ENCODE data around the gene HIVEP2. TPM values are rescaled to one million over a fixed set of nuclear protein-coding genes. Genes with fewer than 3 reads are reported as not detected.

Gene HIVEP2
- total and polyA plus RNA-seq, 7 experiments from 2014 or later: 12.2 to 92.1 (median 51.5) TPM

GRCh38 chr6:142833798-142834197, 111.2 kb downstream of the HIVEP2 start:
- Histone ChIP-seq H3K4me3 (ENCODE audit: low read length) (no peak overlapping the region), H3K27ac (ENCODE audit: low read depth, low read length) (no peak overlapping the region), H3K27me3 (ENCODE audit: control insufficient read depth in 2 of 2, insufficient read depth in 2 of 2, low read length in 2 of 2) (no peaks in the 10 kb centered on the region), H3K36me3 (ENCODE audit: control insufficient read depth in 2 of 3, insufficient read depth in 3 of 3, low read length in 3 of 3) (peaks cover 0 to 3% (median 0%) of the 10 kb centered on the region in 3 experiments), H3K9me3 (ENCODE audit: control insufficient read depth in 2 of 3, low read length in 3 of 3) (no peaks in the 10 kb centered on the region), H3K4me1 (ENCODE audit: control insufficient read depth in 2 of 2, insufficient read depth in 2 of 2, low read length in 2 of 2) (peaks cover 20 to 25% of the 10 kb centered on the region in 2 donors)
- H3K4me3 Mint-ChIP-seq: peak overlapping the region in 2 of 10 donors; percentile 3 to 26
- peaks cover 0 to 8% (median 0%) of the 10 kb centered on the region in 11 donors for H3K9me3 Mint-ChIP-seq
- DNase-seq (no peak), ATAC-seq (no peak)
- ChIA-PET POLR2A (interaction anchor here (2.2 kb wide), 1 partner anchor 9 kb away, joined by 8 read pairs; no protein-coding TSS in a partner anchor), CTCF (interaction anchor here (0.6 to 1.8 kb wide), 3 partner anchors 13 to 93 kb away, joined by 3 to 5 read pairs (median 3); no protein-coding TSS in a partner anchor)
- peaks cover 10 to 43% (median 30%) of the 10 kb centered on the region in 5 donors for H3K36me3 Mint-ChIP-seq
- intact Hi-C loops (cut with micrococcal nuclease): loop anchor here in 1 of 2 donors (1.0 kb wide), 1 partner anchor 7 kb away; no protein-coding TSS in a partner anchor
- H3K27ac Mint-ChIP-seq: peak overlapping the region in 6 of 9 donors; percentile 34 to 75 (median 54)
- H3K4me1 Mint-ChIP-seq: peaks cover 36 to 95% (median 86%) of the 10 kb centered on the region in 7 donors
- no peaks in the 10 kb centered on the region for H3K27me3 Mint-ChIP-seq

GRCh38 chr6:142833054-142833453, 111.9 kb downstream of the HIVEP2 start:
- Histone ChIP-seq H3K36me3 (ENCODE audit: control insufficient read depth in 2 of 3, insufficient read depth in 3 of 3, low read length in 3 of 3) (peaks cover 0 to 3% (median 0%) of the 10 kb centered on the region in 3 experiments), H3K27me3 (ENCODE audit: control insufficient read depth in 2 of 2, insufficient read depth in 2 of 2, low read length in 2 of 2) (no peaks in the 10 kb centered on the region), H3K27ac (ENCODE audit: low read depth, low read length) (no peak overlapping the region), H3K4me3 (ENCODE audit: low read length) (no peak overlapping the region), H3K4me1 (ENCODE audit: control insufficient read depth in 2 of 2, insufficient read depth in 2 of 2, low read length in 2 of 2) (peaks cover 14 to 17% of the 10 kb centered on the region in 2 donors), H3K9me3 (ENCODE audit: control insufficient read depth in 2 of 3, low read length in 3 of 3) (no peaks in the 10 kb centered on the region)
- peak overlapping the region in 5 of 10 donors; percentile 14 to 44 (median 30) for H3K4me3 Mint-ChIP-seq
- no peak for ATAC-seq
- ChIA-PET POLR2A (interaction anchor here (0.7 to 2.2 kb wide), 2 partner anchors 10 to 35 kb away, joined by 3 to 8 read pairs; no protein-coding TSS in a partner anchor), CTCF (interaction anchor here (1.0 to 1.8 kb wide), 2 partner anchors 13 to 33 kb away, joined by 3 to 5 read pairs; no protein-coding TSS in a partner anchor)
- H3K4me1 Mint-ChIP-seq: peaks cover 34 to 95% (median 84%) of the 10 kb centered on the region in 7 donors
- H3K9me3 Mint-ChIP-seq: peaks cover 0 to 9% (median 0%) of the 10 kb centered on the region in 11 donors
- peaks cover 10 to 46% (median 31%) of the 10 kb centered on the region in 5 donors for H3K36me3 Mint-ChIP-seq
- no peaks in the 10 kb centered on the region for H3K27me3 Mint-ChIP-seq
- intact Hi-C loops (cut with micrococcal nuclease): no loop called here
- peak overlapping the region in 7 of 9 donors; percentile 12 to 75 (median 34) for H3K27ac Mint-ChIP-seq
- DNase-seq: no peak

GRCh38 chr6:142830807-142831206, 114.2 kb downstream of the HIVEP2 start:
- peaks cover 31 to 96% (median 85%) of the 10 kb centered on the region in 7 donors for H3K4me1 Mint-ChIP-seq
- ATAC-seq (no peak), DNase-seq (no peak)
- H3K27me3 Mint-ChIP-seq: no peaks in the 10 kb centered on the region
- Histone ChIP-seq H3K4me1 (ENCODE audit: control insufficient read depth in 2 of 2, insufficient read depth in 2 of 2, low read length in 2 of 2) (peaks cover 3 to 13% of the 10 kb centered on the region in 2 donors), H3K9me3 (ENCODE audit: control insufficient read depth in 2 of 3, low read length in 3 of 3) (no peaks in the 10 kb centered on the region), H3K36me3 (ENCODE audit: control insufficient read depth in 2 of 3, insufficient read depth in 3 of 3, low read length in 3 of 3) (peaks cover 0 to 3% (median 0%) of the 10 kb centered on the region in 3 experiments), H3K27ac (ENCODE audit: low read depth, low read length) (no peak overlapping the region), H3K4me3 (ENCODE audit: low read length) (no peak overlapping the region), H3K27me3 (ENCODE audit: control insufficient read depth in 2 of 2, insufficient read depth in 2 of 2, low read length in 2 of 2) (no peaks in the 10 kb centered on the region)
- H3K36me3 Mint-ChIP-seq: peaks cover 10 to 48% (median 34%) of the 10 kb centered on the region in 5 donors
- intact Hi-C loops (cut with micrococcal nuclease): loop anchor here in 1 of 2 donors (1.0 kb wide), 2 partner anchors 8 to 11 kb away; no protein-coding TSS in a partner anchor
- peak overlapping the region in 7 of 9 donors; percentile 4 to 85 (median 46) for H3K27ac Mint-ChIP-seq
- POLR2A ChIA-PET: interaction anchor here (0.6 to 6.8 kb wide), 4 partner anchors 10 to 344 kb away, joined by 3 to 45 read pairs (median 3); no protein-coding TSS in a partner anchor
- CTCF ChIA-PET: interaction anchor here (0.5 to 0.9 kb wide), 2 partner anchors 9 to 68 kb away, joined by 3 to 4 read pairs; no protein-coding TSS in a partner anchor
- peaks cover 0 to 9% (median 0%) of the 10 kb centered on the region in 11 donors for H3K9me3 Mint-ChIP-seq
- H3K4me3 Mint-ChIP-seq: peak overlapping the region in 2 of 10 donors; percentile 3 to 11

GRCh38 chr6:142830116-142830710, 114.8 kb downstream of the HIVEP2 start:
- Mint-ChIP-seq H3K36me3 (peaks cover 10 to 43% (median 30%) of the 10 kb centered on the region in 5 donors), H3K27me3 (no peaks in the 10 kb centered on the region), H3K4me3 (peak overlapping the region in 2 of 10 donors; percentile 11 to 37), H3K27ac (peak overlapping the region in 7 of 9 donors; percentile 4 to 85 (median 29)), H3K4me1 (peaks cover 29 to 91% (median 80%) of the 10 kb centered on the region in 7 donors), H3K9me3 (peaks cover 0 to 9% (median 0%) of the 10 kb centered on the region in 11 donors)
- ATAC-seq (no peak), DNase-seq (no peak)
- Histone ChIP-seq H3K4me3 (ENCODE audit: low read length) (no peak overlapping the region), H3K9me3 (ENCODE audit: control insufficient read depth in 2 of 3, low read length in 3 of 3) (no peaks in the 10 kb centered on the region), H3K36me3 (ENCODE audit: control insufficient read depth in 2 of 3, insufficient read depth in 3 of 3, low read length in 3 of 3) (peaks cover 0 to 3% (median 0%) of the 10 kb centered on the region in 3 experiments), H3K27me3 (ENCODE audit: control insufficient read depth in 2 of 2, insufficient read depth in 2 of 2, low read length in 2 of 2) (no peaks in the 10 kb centered on the region), H3K27ac (ENCODE audit: low read depth, low read length) (no peak overlapping the region), H3K4me1 (ENCODE audit: control insufficient read depth in 2 of 2, insufficient read depth in 2 of 2, low read length in 2 of 2) (peaks cover 3 to 13% of the 10 kb centered on the region in 2 donors)
- intact Hi-C loops (cut with micrococcal nuclease): loop anchor here in 1 of 2 donors (1.0 kb wide), 1 partner anchor 10 kb away; no protein-coding TSS in a partner anchor
- ChIA-PET POLR2A (interaction anchor here (0.7 to 6.8 kb wide), 4 partner anchors 11 to 97 kb away, joined by 3 to 45 read pairs (median 4); no protein-coding TSS in a partner anchor), CTCF (interaction anchor here (0.6 kb wide), 1 partner anchor 200 kb away, joined by 3 read pairs; no protein-coding TSS in a partner anchor)

GRCh38 chr6:142829556-142829955, 115.4 kb downstream of the HIVEP2 start:
- peaks cover 0 to 3% (median 0%) of the 10 kb centered on the region in 3 experiments for H3K36me3 ChIP-seq (ENCODE audit: control insufficient read depth in 2 of 3, insufficient read depth in 3 of 3, low read length in 3 of 3)
- DNase-seq (no peak), ATAC-seq (no peak)
- H3K27me3 ChIP-seq (ENCODE audit: control insufficient read depth in 2 of 2, insufficient read depth in 2 of 2, low read length in 2 of 2): no peaks in the 10 kb centered on the region
- H3K4me3 ChIP-seq (ENCODE audit: low read length): no peak overlapping the region
- H3K4me1 Mint-ChIP-seq: peaks cover 32 to 91% (median 81%) of the 10 kb centered on the region in 7 donors
- peak overlapping the region in 1 of 10 donors; percentile 0 for H3K4me3 Mint-ChIP-seq
- ChIA-PET POLR2A (interaction anchor here (0.7 to 6.8 kb wide), 3 partner anchors 10 to 98 kb away, joined by 4 to 45 read pairs (median 4); no protein-coding TSS in a partner anchor), CTCF (interaction anchor here (0.6 kb wide), 1 partner anchor 199 kb away, joined by 3 read pairs; no protein-coding TSS in a partner anchor)
- H3K27me3 Mint-ChIP-seq: no peaks in the 10 kb centered on the region
- H3K4me1 ChIP-seq (ENCODE audit: control insufficient read depth in 2 of 2, insufficient read depth in 2 of 2, low read length in 2 of 2): peaks cover 3 to 16% of the 10 kb centered on the region in 2 donors
- H3K9me3 Mint-ChIP-seq: peaks cover 0 to 9% (median 0%) of the 10 kb centered on the region in 11 donors
- peak overlapping the region in 6 of 9 donors; percentile 20 to 85 (median 71) for H3K27ac Mint-ChIP-seq
- H3K27ac ChIP-seq (ENCODE audit: low read depth, low read length): no peak overlapping the region
- H3K9me3 ChIP-seq (ENCODE audit: control insufficient read depth in 2 of 3, low read length in 3 of 3): no peaks in the 10 kb centered on the region
- peaks cover 7 to 39% (median 26%) of the 10 kb centered on the region in 5 donors for H3K36me3 Mint-ChIP-seq
- intact Hi-C loops (cut with micrococcal nuclease): no loop called here

- Histone ChIP-seq H3K4me1 (ENCODE audit: control insufficient read depth in 2 of 2, insufficient read depth in 2 of 2, low read length in 2 of 2) (peaks cover 5 to 12% of the 10 kb centered on the region in 2 donors), H3K4me3 (ENCODE audit: low read length) (no peak overlapping the region), H3K27ac (ENCODE audit: low read depth, low read length) (no peak overlapping the region), H3K36me3 (ENCODE audit: control insufficient read depth in 2 of 3, insufficient read depth in 3 of 3, low read length in 3 of 3) (peaks cover 0 to 3% (median 0%) of the 10 kb centered on the region in 3 experiments), H3K9me3 (ENCODE audit: control insufficient read depth in 2 of 3, low read length in 3 of 3) (no peaks in the 10 kb centered on the region), H3K27me3 (ENCODE audit: control insufficient read depth in 2 of 2, insufficient read depth in 2 of 2, low read length in 2 of 2) (no peaks in the 10 kb centered on the region)
- H3K9me3 Mint-ChIP-seq: peaks cover 0 to 9% (median 0%) of the 10 kb centered on the region in 11 donors
- no peak for DNase-seq
- ChIA-PET CTCF (no interaction called here), POLR2A (interaction anchor here (2.2 to 6.8 kb wide), 2 partner anchors 13 to 26 kb away, joined by 7 to 45 read pairs; no protein-coding TSS in a partner anchor)
- H3K4me1 Mint-ChIP-seq: peaks cover 29 to 90% (median 82%) of the 10 kb centered on the region in 7 donors
- H3K4me3 Mint-ChIP-seq: peak overlapping the region in 1 of 10 donors; percentile 23
- no peaks in the 10 kb centered on the region for H3K27me3 Mint-ChIP-seq
- intact Hi-C loops (cut with micrococcal nuclease): loop anchor here in 1 of 2 donors (1.0 kb wide), 1 partner anchor 8 kb away; no protein-coding TSS in a partner anchor
- no peak for ATAC-seq
- H3K36me3 Mint-ChIP-seq: peaks cover 7 to 36% (median 25%) of the 10 kb centered on the region in 5 donors
- H3K27ac Mint-ChIP-seq: peak overlapping the region in 8 of 9 donors; percentile 29 to 85 (median 71)
These were observed 117.0 kb downstream of the HIVEP2 start for GRCh38 chr6:142827991-142828390.

Data from naive thymus-derived CD4-positive, alpha-beta T cell (primary cell).